GDM1 (cell line): Measurements from ENCODE around the gene MBD4.
A peak's percentile ranks its signal among the peaks of the same experiment; 100 is the strongest.
"Not testable (repeated sequence)": the region's sequence is repeated elsewhere in the genome, so short reads cannot be mapped to it uniquely, and the experiment has no call there.

Source experiments
- DNase-seq: peaks from one replicate; lab custom pipeline; 2025; lab: John Stamatoyannopoulos, UW

MBD4 gene

DNA sequence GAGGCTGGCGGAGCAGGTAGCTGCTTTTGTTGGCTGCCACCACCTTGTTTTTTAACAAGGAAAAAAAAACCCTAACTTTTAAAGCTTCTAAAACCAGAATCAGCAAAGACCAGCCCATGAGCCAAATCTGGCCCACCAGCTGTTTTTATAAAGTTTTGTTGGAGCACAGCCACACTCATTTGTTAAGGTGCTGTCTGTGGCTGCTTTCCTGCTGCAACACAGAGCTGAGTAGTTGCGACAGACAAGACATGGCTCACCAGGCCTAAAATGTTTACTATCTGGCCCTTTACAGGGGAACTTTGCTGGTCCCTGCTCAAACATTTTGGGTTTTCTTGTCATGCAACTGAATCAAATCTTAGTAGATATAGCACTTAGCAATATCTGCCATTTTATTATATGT lies 30.2 kb downstream of the MBD4 start:
- no peak for DNase-seq

GRCh38 chr3:129404610-129405009 lies 35.1 kb downstream of the MBD4 start:
- DNase-seq, result no peak

GRCh38 chr3:129404130-129404529 lies 35.6 kb downstream of the MBD4 start:
- no peak for DNase-seq

DNA sequence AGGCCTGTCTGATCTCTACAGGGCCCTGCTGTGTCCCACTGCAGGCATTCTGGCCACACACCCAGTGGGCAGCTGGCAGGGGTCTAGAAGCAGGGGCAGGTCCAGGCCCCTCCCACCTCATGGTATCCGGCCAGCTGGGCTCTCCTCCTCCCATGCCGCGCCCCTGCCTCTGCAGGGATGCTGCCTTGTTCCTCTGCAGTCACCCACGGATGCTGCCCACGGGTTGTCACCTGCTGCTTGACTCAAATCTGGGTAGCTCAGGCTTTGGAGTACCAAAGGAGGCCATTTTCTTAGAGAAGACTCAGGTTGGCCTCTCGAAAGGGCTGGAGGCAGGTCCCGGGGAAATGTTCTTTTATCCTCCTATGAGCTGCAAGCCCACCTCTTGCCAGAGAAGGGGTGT lies 36.3 kb downstream of the MBD4 start:
- DNase-seq, result no peak

- no peak for DNase-seq
Measured at GRCh38 chr3:129402616-129403015, 37.1 kb downstream of the MBD4 start.

- DNase-seq, result no peak
Measured at GRCh38 chr3:129402210-129402609, 37.5 kb downstream of the MBD4 start.

GRCh38 chr3:129399895-129400357 lies 39.8 kb downstream of the MBD4 start:
- DNase-seq, result no peak

GRCh38 chr3:129399145-129399894 lies 40.4 kb downstream of the MBD4 start:
- peak; percentile 73 for DNase-seq

- no peak for DNase-seq
Measured at GRCh38 chr3:129398803-129399144, 41.0 kb downstream of the MBD4 start.

DNA sequence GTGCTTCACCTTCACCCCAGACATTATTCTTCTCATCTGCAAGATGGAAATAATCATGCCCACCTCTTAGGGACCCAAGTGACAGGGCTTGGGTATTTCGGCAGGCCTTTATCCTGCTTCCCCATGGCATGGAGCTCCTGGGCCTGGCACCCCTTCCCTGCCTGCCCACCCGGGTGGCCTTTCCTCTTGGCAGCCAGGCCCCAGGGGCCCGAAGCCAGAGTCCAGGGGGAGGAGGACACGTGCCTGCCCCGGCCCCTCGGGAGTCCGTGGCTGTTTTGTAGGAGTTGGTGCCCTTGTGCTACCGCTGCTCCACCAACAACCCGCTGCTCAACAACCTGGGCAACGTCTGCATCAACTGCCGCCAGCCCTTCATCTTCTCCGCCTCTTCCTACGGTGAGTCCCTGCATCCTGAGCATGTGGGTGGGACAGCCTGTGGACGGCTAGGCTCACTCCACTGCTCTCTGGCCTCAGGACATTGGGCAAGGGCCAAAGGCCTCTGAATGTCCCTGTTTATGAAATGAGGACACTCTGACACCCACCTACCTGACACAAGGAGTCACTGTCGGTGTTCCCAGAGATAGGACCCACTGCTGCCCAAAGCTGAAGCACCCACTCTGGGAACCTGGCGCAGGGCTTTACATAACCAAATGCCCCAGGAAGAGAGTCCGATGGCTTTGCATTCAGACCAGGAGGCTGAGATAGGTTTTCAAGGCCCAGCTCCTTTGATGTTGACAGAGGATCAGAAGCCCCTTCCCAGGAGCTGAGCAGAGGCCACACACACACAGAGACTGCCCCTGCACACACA lies 45.8 kb downstream of the MBD4 start:
- DNase-seq, result not testable (repeated sequence)

- DNase-seq, result no peak
Measured at GRCh38 chr3:129393271-129393670, 46.5 kb downstream of the MBD4 start.

- not testable (repeated sequence) for DNase-seq
Measured at GRCh38 chr3:129392106-129392887, 47.5 kb downstream of the MBD4 start.

- DNase-seq, result not testable (repeated sequence)
Measured at GRCh38 chr3:129391583-129391982, 48.2 kb downstream of the MBD4 start.

- DNase-seq, result no peak
Measured at GRCh38 chr3:129389572-129389937, 50.2 kb downstream of the MBD4 start.

DNA sequence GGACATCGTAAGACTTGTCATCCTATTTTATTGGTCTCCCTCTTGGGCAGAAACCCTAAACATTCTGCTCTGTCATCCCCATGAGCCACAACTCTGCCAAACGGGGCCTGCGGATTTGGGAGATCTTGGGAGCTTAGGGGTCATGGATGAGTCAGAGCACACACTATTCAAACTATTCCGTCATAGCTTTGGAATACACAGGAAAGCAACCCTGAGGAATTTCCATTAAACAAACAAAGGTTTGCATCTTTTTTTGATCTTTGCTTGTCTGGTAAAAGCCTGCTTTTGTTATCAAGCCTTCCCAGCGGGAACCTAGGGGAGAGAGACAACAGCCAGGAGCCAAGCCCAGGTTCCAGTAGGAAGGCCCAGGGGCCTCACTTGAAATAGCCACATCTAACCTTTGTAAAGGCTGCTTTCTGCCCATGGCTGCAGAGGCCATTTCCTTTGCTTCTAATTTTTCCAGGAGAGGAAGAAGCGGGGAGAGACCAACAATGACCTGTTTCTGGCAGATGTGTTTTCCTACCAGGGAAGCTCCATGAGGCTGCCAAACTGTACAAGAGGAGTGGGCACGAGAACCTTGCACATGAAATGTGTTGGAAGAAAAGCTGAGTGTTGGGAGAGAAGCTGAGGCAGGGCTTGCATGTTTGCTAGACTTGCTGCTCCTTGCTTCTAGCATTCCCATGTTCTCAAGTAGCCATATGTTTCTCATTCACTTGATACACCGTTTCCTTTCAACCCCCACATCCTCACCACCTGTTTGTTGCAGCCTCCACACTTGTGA lies 50.8 kb downstream of the MBD4 start:
- DNase-seq, result not testable (repeated sequence)

GRCh38 chr3:129387487-129387886 lies 52.3 kb downstream of the MBD4 start:
- no peak for DNase-seq

DNA sequence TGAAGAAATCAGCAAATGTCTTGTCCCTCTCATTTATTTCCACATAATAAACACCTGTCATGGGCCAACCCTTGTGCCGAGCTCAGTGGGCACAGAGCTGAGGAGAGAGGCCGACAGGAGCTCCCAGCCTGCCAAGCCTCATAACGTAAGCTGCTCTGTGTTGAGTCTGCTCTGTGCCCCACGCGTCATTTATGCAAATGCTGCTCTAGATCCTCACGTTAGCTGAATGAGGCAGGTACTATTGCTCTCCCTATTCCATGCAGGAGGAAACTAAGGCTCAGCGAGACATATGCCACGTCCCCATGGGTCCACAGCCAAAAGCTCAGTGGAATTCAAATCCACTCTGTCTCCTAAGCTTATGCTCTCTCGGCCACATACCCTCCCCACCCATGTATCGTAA lies 52.8 kb downstream of the MBD4 start:
- no peak for DNase-seq

DNA sequence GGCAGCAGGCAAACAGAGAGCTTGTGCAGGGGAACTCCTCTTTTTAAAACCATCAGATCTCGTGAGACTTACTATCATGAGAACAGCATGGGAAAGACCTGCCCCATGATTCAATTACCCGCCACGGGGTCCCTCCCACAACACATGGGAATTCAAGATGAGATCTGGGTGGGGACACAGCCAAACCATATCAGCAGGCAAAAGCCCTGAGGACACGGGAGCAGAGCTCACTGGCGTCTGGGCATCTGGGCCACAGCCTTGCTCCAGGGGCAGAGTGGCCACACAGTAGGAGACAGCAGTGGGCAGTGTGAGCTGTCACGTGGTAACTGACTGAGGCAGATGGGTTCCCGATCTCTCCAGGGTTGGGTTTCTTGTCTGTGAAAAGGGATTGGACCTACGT lies 54.2 kb downstream of the MBD4 start:
- DNase-seq, result not testable (repeated sequence)

GRCh38 chr3:129384594-129385323 lies 55.0 kb downstream of the MBD4 start:
- DNase-seq, result no peak

DNA sequence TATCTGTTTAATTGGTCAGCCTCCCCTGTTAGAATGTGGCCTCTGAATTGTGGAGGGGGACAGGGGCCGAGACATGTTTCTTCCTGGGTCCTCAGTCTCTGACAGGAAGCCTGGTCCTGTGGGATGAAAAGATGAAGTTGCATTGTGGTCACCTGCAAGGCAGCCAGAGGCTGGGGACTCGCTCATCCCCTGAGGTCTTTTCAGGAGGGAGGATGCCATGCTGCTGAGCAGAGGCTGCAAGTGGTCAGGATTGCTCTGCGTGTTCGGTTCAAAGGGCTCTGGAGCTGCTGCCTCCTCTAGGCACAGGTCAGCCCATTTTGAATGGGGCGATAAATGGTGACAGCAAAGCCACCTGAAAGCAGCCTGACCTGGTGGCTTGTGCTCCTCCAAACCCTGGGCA lies 55.6 kb downstream of the MBD4 start:
- DNase-seq, result not testable (repeated sequence)

GRCh38 chr3:129383292-129383860 lies 56.4 kb downstream of the MBD4 start:
- peak; percentile 36 for DNase-seq
